GM19099 (cell line): Measurements from ENCODE around the gene ABHD12.

Experiments
- POLR2A ChIP-seq: IDR thresholded peaks from 3 replicates; pipeline ENCODE4 v1.6.1; 2011; ENCODE audit warnings: low read depth; ENCODE audit not compliant: insufficient read length; ENCODE audit errors: extremely low read depth

The ABHD12 gene

GRCh38 chr20:25394996-25395395 lies 4.4 kb upstream of the ABHD12 start:
- TF ChIP-seq POLR2A, result no peak

- no peak for TF ChIP-seq POLR2A
Observed at GRCh38 chr20:25394276-25394675, 3.6 kb upstream of the ABHD12 start.

GRCh38 chr20:25389858-25390537 lies 637 bp downstream of the ABHD12 start:
- no peak for TF ChIP-seq POLR2A

- no peak for TF ChIP-seq POLR2A
Observed at GRCh38 chr20:25389401-25389857, 1.2 kb downstream of the ABHD12 start.

GRCh38 chr20:25382704-25383370 lies 7.8 kb downstream of the ABHD12 start:
- no peak for TF ChIP-seq POLR2A

GRCh38 chr20:25380945-25381614 lies 9.6 kb downstream of the ABHD12 start:
- no peak for TF ChIP-seq POLR2A

- no peak for TF ChIP-seq POLR2A
Observed at GRCh38 chr20:25378884-25379733, 11.5 kb downstream of the ABHD12 start.

- TF ChIP-seq POLR2A, result no peak
Observed at GRCh38 chr20:25378189-25378883, 12.3 kb downstream of the ABHD12 start.

GRCh38 chr20:25376886-25377285 lies 13.7 kb downstream of the ABHD12 start:
- TF ChIP-seq POLR2A, result no peak

- TF ChIP-seq POLR2A, result no peak
Observed at GRCh38 chr20:25376236-25376635, 14.4 kb downstream of the ABHD12 start.

GRCh38 chr20:25374842-25375241 lies 15.8 kb downstream of the ABHD12 start:
- TF ChIP-seq POLR2A, result no peak

- no peak for TF ChIP-seq POLR2A
Observed at GRCh38 chr20:25372584-25373336, 17.9 kb downstream of the ABHD12 start.

- TF ChIP-seq POLR2A, result no peak
Observed at GRCh38 chr20:25369971-25370370, 20.7 kb downstream of the ABHD12 start.

- no peak for TF ChIP-seq POLR2A
Observed at GRCh38 chr20:25369529-25369928, 21.1 kb downstream of the ABHD12 start.

GRCh38 chr20:25368976-25369375 lies 21.7 kb downstream of the ABHD12 start:
- no peak for TF ChIP-seq POLR2A
